ENCODE measurements around the gene ADAM23. TPM values are rescaled to one million over a fixed set of nuclear protein-coding genes. Genes with fewer than 3 reads are reported as not detected.

ADAM23 gene
- total RNA-seq, 1 experiment from 2014 or later, result not detected

- DNase-seq, result no peak
These were observed 143.3 kb downstream of the ADAM23 start for GRCh38 chr2:206586609-206587008.

GRCh38 chr2:206597717-206598218, 154.4 kb downstream of the ADAM23 start:
- Histone ChIP-seq H2AFZ (ENCODE audit: low read length) (no peak overlapping the region), H3K27ac (ENCODE audit: low read length) (no peak overlapping the region), H3K9ac (ENCODE audit: low read length) (no peak overlapping the region), H3K27me3 (ENCODE audit: low read length) (no peaks in the 10 kb centered on the region), H4K20me1 (ENCODE audit: insufficient read depth, low read depth, low read length) (no peaks in the 10 kb centered on the region), H3K79me2 (ENCODE audit: low read length) (no peaks in the 10 kb centered on the region), H3K36me3 (ENCODE audit: insufficient read depth, low read length) (no peaks in the 10 kb centered on the region), H3K9me2 (replicated peaks; ENCODE audit: insufficient read depth, low read length) (no peaks in the 10 kb centered on the region), H3K9me3 (ENCODE audit: low read length) (no peaks in the 10 kb centered on the region), H3K4me3 (ENCODE audit: low read length) (no peak overlapping the region), H3K4me2 (ENCODE audit: low read depth, low read length, poor library complexity, severe bottlenecking) (no peak overlapping the region), H3K4me1 (ENCODE audit: low read length) (no peaks in the 10 kb centered on the region)
- no peak for DNase-seq

More at GRCh38 chr2:206586609-206587008, 143.3 kb downstream of the ADAM23 start:
- Histone ChIP-seq H3K36me3 (ENCODE audit: insufficient read depth, low read length) (no peaks in the 10 kb centered on the region), H2AFZ (ENCODE audit: low read length) (no peak overlapping the region), H3K79me2 (ENCODE audit: low read length) (no peaks in the 10 kb centered on the region), H3K4me3 (ENCODE audit: low read length) (no peak overlapping the region), H3K27me3 (ENCODE audit: low read length) (no peaks in the 10 kb centered on the region), H3K27ac (ENCODE audit: low read length) (no peak overlapping the region), H3K4me2 (ENCODE audit: low read depth, low read length, poor library complexity, severe bottlenecking) (no peak overlapping the region), H3K9me2 (replicated peaks; ENCODE audit: insufficient read depth, low read length) (no peaks in the 10 kb centered on the region), H3K4me1 (ENCODE audit: low read length) (no peaks in the 10 kb centered on the region), H4K20me1 (ENCODE audit: insufficient read depth, low read depth, low read length) (no peaks in the 10 kb centered on the region), H3K9ac (ENCODE audit: low read length) (no peak overlapping the region), H3K9me3 (ENCODE audit: low read length) (no peaks in the 10 kb centered on the region)

GRCh38 chr2:206603243-206603642, 159.9 kb downstream of the ADAM23 start:
- no peak for DNase-seq
- no peaks in the 10 kb centered on the region for H3K27me3 ChIP-seq (ENCODE audit: low read length)
- no peaks in the 10 kb centered on the region for H3K9me2 ChIP-seq (replicated peaks; ENCODE audit: insufficient read depth, low read length)
- H3K9me3 ChIP-seq (ENCODE audit: low read length), result no peaks in the 10 kb centered on the region
- H3K4me3 ChIP-seq (ENCODE audit: low read length), result no peak overlapping the region
- no peak overlapping the region for H3K9ac ChIP-seq (ENCODE audit: low read length)
- no peaks in the 10 kb centered on the region for H4K20me1 ChIP-seq (ENCODE audit: insufficient read depth, low read depth, low read length)
- H3K79me2 ChIP-seq (ENCODE audit: low read length), result no peaks in the 10 kb centered on the region
- no peak overlapping the region for H3K27ac ChIP-seq (ENCODE audit: low read length)
- H2AFZ ChIP-seq (ENCODE audit: low read length), result no peak overlapping the region
- H3K4me2 ChIP-seq (ENCODE audit: low read depth, low read length, poor library complexity, severe bottlenecking), result no peak overlapping the region
- H3K36me3 ChIP-seq (ENCODE audit: insufficient read depth, low read length), result no peaks in the 10 kb centered on the region
- H3K4me1 ChIP-seq (ENCODE audit: low read length), result no peaks in the 10 kb centered on the region

DNA sequence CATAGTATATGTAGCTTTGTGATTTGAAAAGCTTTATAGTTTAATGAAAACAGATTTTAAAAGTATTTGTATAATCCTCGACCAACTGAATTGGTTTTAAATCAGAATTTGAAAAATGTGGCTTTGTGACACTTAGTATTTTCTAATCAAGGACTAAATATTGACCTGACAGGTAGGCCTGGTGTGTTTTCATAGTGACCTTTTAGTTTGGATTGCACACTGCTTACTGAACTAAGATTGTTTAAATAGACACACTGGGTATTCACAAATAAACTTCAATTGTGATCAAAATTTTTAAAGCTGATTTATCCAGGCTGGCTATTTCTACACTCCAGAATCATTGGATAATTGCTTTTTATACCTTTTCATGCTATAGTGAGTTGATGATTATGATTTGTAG, 167.1 kb downstream of the ADAM23 start:
- Histone ChIP-seq H3K36me3 (ENCODE audit: insufficient read depth, low read length) (no peaks in the 10 kb centered on the region), H3K27ac (ENCODE audit: low read length) (no peak overlapping the region), H3K9me3 (ENCODE audit: low read length) (no peaks in the 10 kb centered on the region), H4K20me1 (ENCODE audit: insufficient read depth, low read depth, low read length) (no peaks in the 10 kb centered on the region), H3K4me2 (ENCODE audit: low read depth, low read length, poor library complexity, severe bottlenecking) (no peak overlapping the region), H3K4me3 (ENCODE audit: low read length) (no peak overlapping the region), H2AFZ (ENCODE audit: low read length) (no peak overlapping the region), H3K27me3 (ENCODE audit: low read length) (no peaks in the 10 kb centered on the region), H3K9me2 (replicated peaks; ENCODE audit: insufficient read depth, low read length) (no peaks in the 10 kb centered on the region), H3K79me2 (ENCODE audit: low read length) (no peaks in the 10 kb centered on the region), H3K9ac (ENCODE audit: low read length) (no peak overlapping the region), H3K4me1 (ENCODE audit: low read length) (no peaks in the 10 kb centered on the region)
- no peak for DNase-seq

DNA sequence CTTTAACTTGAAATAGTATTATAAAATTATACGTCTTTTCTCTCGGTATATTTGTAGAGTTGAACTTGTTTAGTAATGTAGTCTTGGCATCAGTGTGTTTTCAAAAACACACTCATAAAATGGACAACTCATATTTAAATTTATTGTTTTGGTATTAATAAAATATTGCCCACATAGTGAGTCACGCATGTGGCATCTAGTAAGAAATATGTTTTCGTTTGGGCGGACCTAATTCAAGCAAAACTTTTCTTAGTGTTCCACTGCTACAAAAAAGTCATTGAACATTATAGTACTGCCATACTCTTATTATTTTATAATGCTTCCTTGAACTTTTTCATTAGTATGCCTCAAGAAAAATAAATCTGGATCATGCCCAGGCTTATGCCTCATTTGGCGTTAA, 167.9 kb downstream of the ADAM23 start:
- DNase-seq, result no peak
- Histone ChIP-seq H4K20me1 (ENCODE audit: insufficient read depth, low read depth, low read length) (no peaks in the 10 kb centered on the region), H3K36me3 (ENCODE audit: insufficient read depth, low read length) (no peaks in the 10 kb centered on the region), H2AFZ (ENCODE audit: low read length) (no peak overlapping the region), H3K27ac (ENCODE audit: low read length) (no peak overlapping the region), H3K9ac (ENCODE audit: low read length) (no peak overlapping the region), H3K4me2 (ENCODE audit: low read depth, low read length, poor library complexity, severe bottlenecking) (no peak overlapping the region), H3K9me3 (ENCODE audit: low read length) (no peaks in the 10 kb centered on the region), H3K27me3 (ENCODE audit: low read length) (no peaks in the 10 kb centered on the region), H3K4me1 (ENCODE audit: low read length) (no peaks in the 10 kb centered on the region), H3K79me2 (ENCODE audit: low read length) (no peaks in the 10 kb centered on the region), H3K9me2 (replicated peaks; ENCODE audit: insufficient read depth, low read length) (no peaks in the 10 kb centered on the region), H3K4me3 (ENCODE audit: low read length) (no peak overlapping the region)

DNA sequence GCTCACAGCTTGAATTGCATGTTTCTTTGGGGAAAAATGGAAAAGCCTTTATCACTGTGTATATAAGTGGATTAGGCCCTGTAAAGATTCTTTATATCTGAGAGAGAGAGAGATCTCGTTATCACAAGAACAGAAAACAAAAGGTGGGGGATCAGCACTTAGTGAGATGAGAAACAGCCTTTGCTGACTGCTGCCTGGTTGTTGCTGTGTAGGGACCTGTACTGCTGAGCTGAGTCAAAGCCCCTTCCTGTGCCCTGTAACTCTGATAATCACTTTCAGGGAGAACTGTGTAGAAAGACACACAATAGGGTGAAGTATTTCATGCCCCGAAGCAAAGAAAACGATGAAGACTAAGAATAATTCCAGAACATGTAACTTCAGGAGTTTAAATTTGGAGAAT, 168.4 kb downstream of the ADAM23 start:
- no peaks in the 10 kb centered on the region for H3K36me3 ChIP-seq (ENCODE audit: insufficient read depth, low read length)
- H3K9me2 ChIP-seq (replicated peaks; ENCODE audit: insufficient read depth, low read length), result no peaks in the 10 kb centered on the region
- no peaks in the 10 kb centered on the region for H3K27me3 ChIP-seq (ENCODE audit: low read length)
- no peak for DNase-seq
- H3K27ac ChIP-seq (ENCODE audit: low read length), result no peak overlapping the region
- no peak overlapping the region for H3K9ac ChIP-seq (ENCODE audit: low read length)
- H3K4me2 ChIP-seq (ENCODE audit: low read depth, low read length, poor library complexity, severe bottlenecking), result no peak overlapping the region
- no peaks in the 10 kb centered on the region for H4K20me1 ChIP-seq (ENCODE audit: insufficient read depth, low read depth, low read length)
- H3K4me3 ChIP-seq (ENCODE audit: low read length), result no peak overlapping the region
- no peaks in the 10 kb centered on the region for H3K79me2 ChIP-seq (ENCODE audit: low read length)
- H3K9me3 ChIP-seq (ENCODE audit: low read length), result no peaks in the 10 kb centered on the region
- no peak overlapping the region for H2AFZ ChIP-seq (ENCODE audit: low read length)
- no peaks in the 10 kb centered on the region for H3K4me1 ChIP-seq (ENCODE audit: low read length)

GRCh38 chr2:206614811-206615210, 171.5 kb downstream of the ADAM23 start:
- Histone ChIP-seq H3K9me3 (ENCODE audit: low read length) (no peaks in the 10 kb centered on the region), H3K9me2 (replicated peaks; ENCODE audit: insufficient read depth, low read length) (no peaks in the 10 kb centered on the region), H3K36me3 (ENCODE audit: insufficient read depth, low read length) (no peaks in the 10 kb centered on the region), H3K4me2 (ENCODE audit: low read depth, low read length, poor library complexity, severe bottlenecking) (no peak overlapping the region), H3K27ac (ENCODE audit: low read length) (no peak overlapping the region), H4K20me1 (ENCODE audit: insufficient read depth, low read depth, low read length) (no peaks in the 10 kb centered on the region), H3K79me2 (ENCODE audit: low read length) (no peaks in the 10 kb centered on the region), H2AFZ (ENCODE audit: low read length) (no peak overlapping the region), H3K4me1 (ENCODE audit: low read length) (no peaks in the 10 kb centered on the region), H3K9ac (ENCODE audit: low read length) (no peak overlapping the region), H3K4me3 (ENCODE audit: low read length) (no peak overlapping the region), H3K27me3 (ENCODE audit: low read length) (no peaks in the 10 kb centered on the region)
- DNase-seq, result no peak

- Histone ChIP-seq H3K36me3 (ENCODE audit: insufficient read depth, low read length) (no peaks in the 10 kb centered on the region), H3K4me1 (ENCODE audit: low read length) (no peaks in the 10 kb centered on the region), H4K20me1 (ENCODE audit: insufficient read depth, low read depth, low read length) (no peaks in the 10 kb centered on the region), H3K79me2 (ENCODE audit: low read length) (no peaks in the 10 kb centered on the region), H3K27me3 (ENCODE audit: low read length) (no peaks in the 10 kb centered on the region), H3K4me2 (ENCODE audit: low read depth, low read length, poor library complexity, severe bottlenecking) (no peak overlapping the region), H3K27ac (ENCODE audit: low read length) (no peak overlapping the region), H3K9me3 (ENCODE audit: low read length) (no peaks in the 10 kb centered on the region), H3K9ac (ENCODE audit: low read length) (no peak overlapping the region), H3K9me2 (replicated peaks; ENCODE audit: insufficient read depth, low read length) (no peaks in the 10 kb centered on the region), H3K4me3 (ENCODE audit: low read length) (no peak overlapping the region), H2AFZ (ENCODE audit: low read length) (no peak overlapping the region)
- no peak for DNase-seq
These were observed 172.2 kb downstream of the ADAM23 start for GRCh38 chr2:206615417-206616089.
